ENCODE data around the gene KCNT1. TPM values are rescaled to one million over a fixed set of nuclear protein-coding genes. Genes with fewer than 3 reads are reported as not detected.

The KCNT1 gene
- polyA plus RNA-seq, 2 of the 4 experiments (the other 2 are of a cell fraction), result not detected

DNA sequence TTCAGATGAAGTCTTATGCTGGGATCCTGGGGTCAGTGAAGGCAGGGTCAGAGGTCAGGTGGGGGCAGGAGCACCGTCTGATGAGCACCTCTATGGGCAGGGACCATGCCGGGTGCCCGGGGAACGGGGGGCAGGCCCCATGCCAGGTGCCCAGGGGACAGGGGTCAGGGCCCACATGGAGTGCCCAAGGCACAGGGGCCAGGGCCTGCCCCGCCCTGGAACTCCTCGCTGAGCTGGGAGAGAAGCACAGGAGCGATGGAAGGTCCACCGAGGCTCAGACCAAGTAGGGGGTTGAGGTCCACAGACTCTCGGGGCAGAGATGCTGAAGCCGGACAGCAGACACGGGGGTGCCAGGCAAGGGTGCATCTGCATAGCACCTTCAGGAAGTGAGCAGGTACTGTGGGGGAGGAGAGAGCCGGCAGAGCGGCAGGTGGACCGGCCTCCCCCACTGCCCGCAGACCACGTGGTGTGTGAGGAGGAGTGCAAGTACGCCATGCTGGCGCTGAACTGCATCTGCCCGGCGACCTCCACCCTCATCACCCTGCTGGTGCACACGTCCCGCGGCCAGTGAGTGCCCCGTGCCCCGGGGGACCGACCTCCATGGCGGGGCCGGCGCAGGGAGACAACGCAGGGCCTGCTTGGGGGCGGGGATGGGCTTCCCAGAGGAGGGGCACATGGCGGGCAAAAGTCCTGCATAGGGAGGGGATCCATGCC is 67.7 kb downstream of the KCNT1 start:
- no peaks in the 10 kb centered on the region for H3K4me1 ChIP-seq
- CTCF ChIA-PET, result no interaction called here
- no peak for FAIRE-seq
- POLR2A ChIA-PET, result no interaction called here
- H3K27ac ChIP-seq, result no peak overlapping the region
- peaks cover 12% of the 10 kb centered on the region for H3K9me3 ChIP-seq
- no peak overlapping the region for H3K4me3 ChIP-seq
- no peak for ATAC-seq
- 64% methylated on average over 12 of the region's 32 CpGs for WGBS (ENCODE audit: missing lambda C conversion rate)
- no peak for TF ChIP-seq RNF2 (IDR thresholded peaks at IDR 0.05; ENCODE audit: borderline replicate concordance, low read depth)
- TF ChIP-seq EHMT2 (IDR thresholded peaks at IDR 0.05; ENCODE audit: low read depth), result no peak
- TF ChIP-seq, protein P1, sequence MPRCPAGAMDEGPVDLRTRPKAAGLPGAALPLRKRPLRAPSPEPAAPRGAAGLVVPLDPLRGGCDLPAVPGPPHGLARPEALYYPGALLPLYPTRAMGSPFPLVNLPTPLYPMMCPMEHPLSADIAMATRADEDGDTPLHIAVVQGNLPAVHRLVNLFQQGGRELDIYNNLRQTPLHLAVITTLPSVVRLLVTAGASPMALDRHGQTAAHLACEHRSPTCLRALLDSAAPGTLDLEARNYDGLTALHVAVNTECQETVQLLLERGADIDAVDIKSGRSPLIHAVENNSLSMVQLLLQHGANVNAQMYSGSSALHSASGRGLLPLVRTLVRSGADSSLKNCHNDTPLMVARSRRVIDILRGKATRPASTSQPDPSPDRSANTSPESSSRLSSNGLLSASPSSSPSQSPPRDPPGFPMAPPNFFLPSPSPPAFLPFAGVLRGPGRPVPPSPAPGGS (IDR thresholded peaks at IDR 0.05), result no peak
- no peak for TF ChIP-seq CHD2 (IDR thresholded peaks at IDR 0.05; ENCODE audit: low read length, partially characterized antibody)
- TF ChIP-seq, protein P2, sequence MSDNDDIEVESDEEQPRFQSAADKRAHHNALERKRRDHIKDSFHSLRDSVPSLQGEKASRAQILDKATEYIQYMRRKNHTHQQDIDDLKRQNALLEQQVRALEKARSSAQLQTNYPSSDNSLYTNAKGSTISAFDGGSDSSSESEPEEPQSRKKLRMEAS (IDR thresholded peaks at IDR 0.05), result no peak
- TF ChIP-seq HOXB13 (CRISPR knock-in tag; IDR thresholded peaks at IDR 0.05; ENCODE audit: low read depth), result no peak
- TF ChIP-seq TP53 (CRISPR knock-in tag; IDR thresholded peaks at IDR 0.05), result no peak
- no peak for DNase-seq (ENCODE audit: low read depth in 1 of 2, low spot score in 1 of 2)
- peak overlapping the region; percentile 21; the same call in 1 of the 3 replicates for H3K4me2 ChIP-seq

DNA sequence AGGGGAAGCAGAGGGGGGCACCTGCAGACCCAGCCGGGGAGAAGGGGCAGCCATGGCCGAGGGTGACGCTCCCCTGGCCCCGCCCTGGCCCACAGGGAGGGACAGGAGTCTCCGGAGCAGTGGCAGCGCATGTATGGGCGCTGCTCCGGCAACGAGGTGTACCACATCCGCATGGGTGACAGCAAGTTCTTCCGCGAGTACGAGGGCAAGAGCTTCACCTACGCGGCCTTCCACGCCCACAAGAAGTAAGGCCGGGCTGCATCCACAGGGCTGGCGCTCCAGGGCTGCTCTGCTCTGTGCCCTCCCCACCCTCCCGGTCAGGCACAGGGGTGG is 68.2 kb downstream of the KCNT1 start:
- Histone ChIP-seq H3K4me3 (no peak overlapping the region), H3K27ac (no peak overlapping the region), H3K4me2 (peak overlapping the region; percentile 21; the same call in 1 of the 3 replicates), H3K9me3 (peaks cover 12% of the 10 kb centered on the region), H3K4me1 (no peaks in the 10 kb centered on the region)
- DNase-seq (ENCODE audit: low read depth in 1 of 2, low spot score in 1 of 2) (no peak), ATAC-seq (peak in 1 of 2 experiments; percentile 18; a peak in 3 of 6 replicates), FAIRE-seq (no peak)
- WGBS (ENCODE audit: missing lambda C conversion rate), result 14% methylated on average over 4 of the region's 19 CpGs
- CTCF ChIA-PET, result no interaction called here
- no peak for TF ChIP-seq EHMT2 (IDR thresholded peaks at IDR 0.05; ENCODE audit: low read depth)
- TF ChIP-seq CEBPB (IDR thresholded peaks at IDR 0.05), result no peak
- TF ChIP-seq FOSB (CRISPR knock-in tag; IDR thresholded peaks at IDR 0.05), result no peak
- TF ChIP-seq NPAS2 (CRISPR knock-in tag; IDR thresholded peaks at IDR 0.05; ENCODE audit: borderline replicate concordance), result no peak
- POLR2A ChIA-PET, result no interaction called here

DNA sequence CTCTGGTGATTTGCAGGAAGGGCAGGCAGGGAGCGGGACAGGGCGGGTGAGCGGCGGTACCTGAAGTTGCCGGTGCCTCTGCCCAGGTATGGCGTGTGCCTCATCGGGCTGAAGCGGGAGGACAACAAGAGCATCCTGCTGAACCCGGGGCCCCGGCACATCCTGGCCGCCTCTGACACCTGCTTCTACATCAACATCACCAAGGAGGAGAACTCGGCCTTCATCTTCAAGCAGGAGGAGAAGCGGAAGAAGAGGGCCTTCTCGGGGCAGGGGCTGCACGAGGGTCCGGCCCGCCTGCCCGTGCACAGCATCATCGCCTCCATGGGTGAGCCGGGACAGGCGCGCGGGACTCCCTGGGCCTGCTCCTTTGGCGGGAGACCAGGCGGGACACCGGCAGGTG is 68.8 kb downstream of the KCNT1 start:
- DNase-seq (ENCODE audit: low read depth in 1 of 2, low spot score in 1 of 2), result no peak
- Histone ChIP-seq H3K27ac (no peak overlapping the region), H3K4me2 (no peak overlapping the region), H3K4me1 (no peaks in the 10 kb centered on the region), H3K4me3 (no peak overlapping the region), H3K9me3 (peaks cover 8% of the 10 kb centered on the region)
- ChIA-PET CTCF (no interaction called here), POLR2A (no interaction called here)
- ATAC-seq, result no peak
- TF ChIP-seq POLR2A (IDR thresholded peaks at IDR 0.05; ENCODE audit: low read length), result no peak
- TF ChIP-seq EHMT2 (IDR thresholded peaks at IDR 0.05; ENCODE audit: low read depth), result no peak
- TF ChIP-seq NPAS2 (CRISPR knock-in tag; IDR thresholded peaks at IDR 0.05; ENCODE audit: borderline replicate concordance), result no peak
- TF ChIP-seq NR3C1 (IDR thresholded peaks at IDR 0.05), result no peak
- TF ChIP-seq TP53 (CRISPR knock-in tag; IDR thresholded peaks at IDR 0.05), result no peak
- no peak for TF ChIP-seq ESRRA (IDR thresholded peaks at IDR 0.05; ENCODE audit: borderline replicate concordance, low read length)
- TF ChIP-seq GATA3 (IDR thresholded peaks at IDR 0.05; ENCODE audit: borderline replicate concordance), result no peak
- TF ChIP-seq, protein P3, sequence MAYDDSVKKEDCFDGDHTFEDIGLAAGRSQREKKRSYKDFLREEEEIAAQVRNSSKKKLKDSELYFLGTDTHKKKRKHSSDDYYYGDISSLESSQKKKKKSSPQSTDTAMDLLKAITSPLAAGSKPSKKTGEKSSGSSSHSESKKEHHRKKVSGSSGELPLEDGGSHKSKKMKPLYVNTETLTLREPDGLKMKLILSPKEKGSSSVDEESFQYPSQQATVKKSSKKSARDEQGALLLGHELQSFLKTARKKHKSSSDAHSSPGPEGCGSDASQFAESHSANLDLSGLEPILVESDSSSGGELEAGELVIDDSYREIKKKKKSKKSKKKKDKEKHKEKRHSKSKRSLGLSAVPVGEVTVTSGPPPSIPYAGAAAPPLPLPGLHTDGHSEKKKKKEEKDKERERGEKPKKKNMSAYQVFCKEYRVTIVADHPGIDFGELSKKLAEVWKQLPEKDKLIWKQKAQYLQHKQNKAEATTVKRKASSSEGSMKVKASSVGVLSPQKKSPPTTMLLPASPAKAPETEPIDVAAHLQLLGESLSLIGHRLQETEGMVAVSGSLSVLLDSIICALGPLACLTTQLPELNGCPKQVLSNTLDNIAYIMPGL (CRISPR knock-in tag; IDR thresholded peaks at IDR 0.05; ENCODE audit: borderline replicate concordance), result no peak
- TF ChIP-seq, protein P2 (IDR thresholded peaks at IDR 0.05), result no peak
- TF ChIP-seq JUNB (IDR thresholded peaks at IDR 0.05), result no peak
- TF ChIP-seq, protein P4, sequence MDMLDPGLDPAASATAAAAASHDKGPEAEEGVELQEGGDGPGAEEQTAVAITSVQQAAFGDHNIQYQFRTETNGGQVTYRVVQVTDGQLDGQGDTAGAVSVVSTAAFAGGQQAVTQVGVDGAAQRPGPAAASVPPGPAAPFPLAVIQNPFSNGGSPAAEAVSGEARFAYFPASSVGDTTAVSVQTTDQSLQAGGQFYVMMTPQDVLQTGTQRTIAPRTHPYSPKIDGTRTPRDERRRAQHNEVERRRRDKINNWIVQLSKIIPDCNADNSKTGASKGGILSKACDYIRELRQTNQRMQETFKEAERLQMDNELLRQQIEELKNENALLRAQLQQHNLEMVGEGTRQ (IDR thresholded peaks at IDR 0.05), result no peak
- TF ChIP-seq SREBF2 (IDR thresholded peaks at IDR 0.05), result no peak
- TF ChIP-seq RAD21 (conservative IDR thresholded peaks at IDR 0.05 in 1 of 2, IDR thresholded peaks at IDR 0.05 in 1 of 2), result no peak
- no peak for TF ChIP-seq KDM5A (IDR thresholded peaks at IDR 0.05)
- no peak for TF ChIP-seq ZNF302 (CRISPR knock-in tag; IDR thresholded peaks at IDR 0.05)
- TF ChIP-seq CHD2 (IDR thresholded peaks at IDR 0.05; ENCODE audit: low read length, partially characterized antibody), result no peak
- TF ChIP-seq CBX2 (IDR thresholded peaks at IDR 0.05; ENCODE audit: borderline replicate concordance, low read depth), result no peak
- TF ChIP-seq, protein P5, sequence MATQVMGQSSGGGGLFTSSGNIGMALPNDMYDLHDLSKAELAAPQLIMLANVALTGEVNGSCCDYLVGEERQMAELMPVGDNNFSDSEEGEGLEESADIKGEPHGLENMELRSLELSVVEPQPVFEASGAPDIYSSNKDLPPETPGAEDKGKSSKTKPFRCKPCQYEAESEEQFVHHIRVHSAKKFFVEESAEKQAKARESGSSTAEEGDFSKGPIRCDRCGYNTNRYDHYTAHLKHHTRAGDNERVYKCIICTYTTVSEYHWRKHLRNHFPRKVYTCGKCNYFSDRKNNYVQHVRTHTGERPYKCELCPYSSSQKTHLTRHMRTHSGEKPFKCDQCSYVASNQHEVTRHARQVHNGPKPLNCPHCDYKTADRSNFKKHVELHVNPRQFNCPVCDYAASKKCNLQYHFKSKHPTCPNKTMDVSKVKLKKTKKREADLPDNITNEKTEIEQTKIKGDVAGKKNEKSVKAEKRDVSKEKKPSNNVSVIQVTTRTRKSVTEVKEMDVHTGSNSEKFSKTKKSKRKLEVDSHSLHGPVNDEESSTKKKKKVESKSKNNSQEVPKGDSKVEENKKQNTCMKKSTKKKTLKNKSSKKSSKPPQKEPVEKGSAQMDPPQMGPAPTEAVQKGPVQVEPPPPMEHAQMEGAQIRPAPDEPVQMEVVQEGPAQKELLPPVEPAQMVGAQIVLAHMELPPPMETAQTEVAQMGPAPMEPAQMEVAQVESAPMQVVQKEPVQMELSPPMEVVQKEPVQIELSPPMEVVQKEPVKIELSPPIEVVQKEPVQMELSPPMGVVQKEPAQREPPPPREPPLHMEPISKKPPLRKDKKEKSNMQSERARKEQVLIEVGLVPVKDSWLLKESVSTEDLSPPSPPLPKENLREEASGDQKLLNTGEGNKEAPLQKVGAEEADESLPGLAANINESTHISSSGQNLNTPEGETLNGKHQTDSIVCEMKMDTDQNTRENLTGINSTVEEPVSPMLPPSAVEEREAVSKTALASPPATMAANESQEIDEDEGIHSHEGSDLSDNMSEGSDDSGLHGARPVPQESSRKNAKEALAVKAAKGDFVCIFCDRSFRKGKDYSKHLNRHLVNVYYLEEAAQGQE (IDR thresholded peaks at IDR 0.05), result no peak
- FAIRE-seq, result no peak
- WGBS (ENCODE audit: missing lambda C conversion rate), result 71% methylated on average over 24 of the region's 26 CpGs
